MCF 10A (cell line): ENCODE results near the gene UNG. TPM values are rescaled to one million over a fixed set of nuclear protein-coding genes. Genes with fewer than 3 reads are reported as not detected.

Experiments used
- BruUV-seq: library from RNA; stranded (reverse); fragments of 400-500 nt; replicated peaks from 2 replicates; lab custom pipeline; 2021; lab: Mats Ljungman, UMichigan
- CTCF ChIA-PET: fragments of 300-600 bp; sonication (Branson Sonifier 250); formaldehyde crosslinking; extraction: SDS; loops from one replicate; lab custom pipeline; 2021; ENCODE audit warnings: antibody characterized with exemption, inconsistent platforms; lab: Yijun Ruan, JAX
- POLR2A ChIA-PET: fragments of 300-600, 350-650 bp; sonication (Branson Sonifier 250); formaldehyde crosslinking; extraction: SDS; loops from one replicate; lab custom pipeline; 2020; ENCODE audit warnings: antibody characterized with exemption, inconsistent platforms; lab: Yijun Ruan, JAX
- DNase-seq: peaks from one replicate; pipeline ENCODE4 v3.0.0-alpha.2; 2018; ENCODE audit not compliant: unreplicated experiment
- H3K27ac Mint-ChIP-seq: one replicate; pipeline ENCODE4 v1.8.0; 2022; ENCODE audit warnings: mild to moderate bottlenecking, low read depth, mixed read lengths; ENCODE audit not compliant: unreplicated experiment
- H3K27me3 Mint-ChIP-seq: one replicate; pipeline ENCODE4 v1.8.0; 2022; ENCODE audit warnings: mixed read lengths; ENCODE audit not compliant: insufficient read depth, unreplicated experiment
- H3K36me3 Mint-ChIP-seq: one replicate; pipeline ENCODE4 v1.8.0; 2022; ENCODE audit warnings: mild to moderate bottlenecking, moderate library complexity, mixed read lengths; ENCODE audit not compliant: insufficient read depth, unreplicated experiment
- H3K4me1 Mint-ChIP-seq: one replicate; pipeline ENCODE4 v1.8.0; 2022; ENCODE audit warnings: mixed read lengths; ENCODE audit not compliant: insufficient read depth, unreplicated experiment
- H3K4me3 Mint-ChIP-seq: one replicate; pipeline ENCODE4 v1.8.0; 2022; ENCODE audit warnings: mild to moderate bottlenecking, moderate library complexity, mixed read lengths; ENCODE audit not compliant: unreplicated experiment
- H3K9me3 Mint-ChIP-seq: one replicate; pipeline ENCODE4 v1.8.0; 2022; ENCODE audit warnings: mixed read lengths; ENCODE audit not compliant: unreplicated experiment
- CTCF ChIP-seq: fragments of 200-600 bp; IDR thresholded peaks from one replicate; pipeline ENCODE4 v1.8.0; 2022; ENCODE audit warnings: antibody characterized with exemption, mild to moderate bottlenecking; ENCODE audit not compliant: unreplicated experiment
- intact Hi-C: fragments of 100-400 bp; cut with micrococcal nuclease; formaldehyde crosslinking; loops from 2 replicates; pipeline ENCODE4 v1.14.1; 2022
- total RNA-seq: library from RNA; stranded (reverse); gene quantifications from 2 replicates; pipeline ENCODE4 v1.2.3, GENCODE V29; 2022

The UNG gene
- total RNA-seq, 1 experiment from 2014 or later = 13.8 TPM

GRCh38 chr12:109131154-109132050 lies 34.0 kb downstream of the UNG start:
- CTCF ChIA-PET = interaction anchor here (1.0 to 2.2 kb wide), 2 partner anchors 11 to 19 kb away, joined by 3 to 7 read pairs; no protein-coding TSS in a partner anchor
- no peak for DNase-seq
- POLR2A ChIA-PET = interaction anchor here (1.1 kb wide), 1 partner anchor 19 kb away, joined by 3 read pairs; no protein-coding TSS in a partner anchor
- Mint-ChIP-seq H3K27me3 (peaks cover 13% of the 10 kb centered on the region), H3K27ac (no peak overlapping the region), H3K9me3 (peaks cover 1% of the 10 kb centered on the region), H3K36me3 (no peaks in the 10 kb centered on the region), H3K4me1 (peaks cover 11% of the 10 kb centered on the region), H3K4me3 (no peak overlapping the region)
- intact Hi-C loops = loop anchor here (5.0 to 10.0 kb wide), 2 partner anchors 63 to 256 kb away; no protein-coding TSS in a partner anchor
- TF ChIP-seq CTCF = no peak
- no TSS peak for BruUV-seq

GRCh38 chr12:109134186-109134917 lies 37.0 kb downstream of the UNG start:
- H3K27ac Mint-ChIP-seq = peak overlapping the region; percentile 49
- intact Hi-C loops = loop anchor here (5.0 to 10.0 kb wide), 2 partner anchors 60 to 253 kb away; no protein-coding TSS in a partner anchor
- peaks cover 13% of the 10 kb centered on the region for H3K27me3 Mint-ChIP-seq
- ChIA-PET POLR2A (interaction anchor here (0.8 to 1.7 kb wide), 4 partner anchors 9 to 66 kb away, joined by 3 to 4 read pairs (median 4); no protein-coding TSS in a partner anchor), CTCF (interaction anchor here (0.5 to 1.9 kb wide), 11 partner anchors 13 to 287 kb away, joined by 3 to 12 read pairs (median 3); partner anchors contain the start of gene ALKBH2)
- TF ChIP-seq CTCF = peak; percentile 45
- H3K4me3 Mint-ChIP-seq = no peak overlapping the region
- BruUV-seq = no TSS peak
- H3K36me3 Mint-ChIP-seq = no peaks in the 10 kb centered on the region
- peak; percentile 70 for DNase-seq
- H3K4me1 Mint-ChIP-seq = peaks cover 11% of the 10 kb centered on the region
- H3K9me3 Mint-ChIP-seq = peaks cover 7% of the 10 kb centered on the region

- intact Hi-C loops = loop anchor here (10.0 kb wide), 1 partner anchor 58 kb away; no protein-coding TSS in a partner anchor
- no TSS peak for BruUV-seq
- POLR2A ChIA-PET = no interaction called here
- Mint-ChIP-seq H3K4me1 (peaks cover 11% of the 10 kb centered on the region), H3K36me3 (no peaks in the 10 kb centered on the region), H3K4me3 (no peak overlapping the region), H3K9me3 (peaks cover 7% of the 10 kb centered on the region), H3K27ac (no peak overlapping the region), H3K27me3 (peaks cover 13% of the 10 kb centered on the region)
- TF ChIP-seq CTCF = no peak
- no peak for DNase-seq
- CTCF ChIA-PET = interaction anchor here (0.6 to 2.1 kb wide), 4 partner anchors 25 to 129 kb away, joined by 3 to 12 read pairs (median 4); no protein-coding TSS in a partner anchor
Measured at GRCh38 chr12:109137055-109137454, 39.7 kb downstream of the UNG start.
